HepG2 (cell line): Measurements from ENCODE around the gene FASTK. TPM values are rescaled to one million over a fixed set of nuclear protein-coding genes. Genes with fewer than 3 reads are reported as not detected.
A peak's percentile ranks its signal among the peaks of the same experiment; 100 is the strongest.

Experiments used
- ATRX ChIP-seq: sonication (generic); formaldehyde crosslinking; IDR thresholded peaks from 2 replicates; pipeline ENCODE4 v1.4.0; 2020; ENCODE audit warnings: missing genetic modification reagents, borderline replicate concordance
- FIP1L1 ChIP-seq: fragments of 200-400 bp; formaldehyde crosslinking; IDR thresholded peaks from 2 replicates; pipeline ENCODE4 v1.6.1; 2018; ENCODE audit warnings: low read depth, mild to moderate bottlenecking, low read length, moderate library complexity, borderline replicate concordance; ENCODE audit not compliant: insufficient read depth
- GATAD2A ChIP-seq: IDR thresholded peaks from 2 replicates; pipeline ENCODE4 v1.6.1; 2016
- GFI1 ChIP-seq: sonication (generic); formaldehyde crosslinking; IDR thresholded peaks from 2 replicates; pipeline ENCODE4 v1.5.0; 2020; ENCODE audit warnings: missing genetic modification reagents, mild to moderate bottlenecking, borderline replicate concordance
- KDM2A ChIP-seq: sonication (generic); formaldehyde crosslinking; IDR thresholded peaks from 2 replicates; pipeline ENCODE4 v1.4.0; 2020; ENCODE audit warnings: low read depth, missing genetic modification reagents, borderline replicate concordance
- NCOA2 ChIP-seq: sonication (generic); formaldehyde crosslinking; IDR thresholded peaks from 2 replicates; pipeline ENCODE4 v1.8.0; 2022; ENCODE audit warnings: inconsistent platforms
- PHB2 ChIP-seq: fragments of 450-650 bp; IDR thresholded peaks from 2 replicates; pipeline ENCODE4 v1.6.1; 2018; ENCODE audit not compliant: partially characterized antibody
- RCOR2 ChIP-seq: IDR thresholded peaks from 2 replicates; pipeline ENCODE4 v1.6.1; 2016; ENCODE audit warnings: missing biosample characterization, missing genetic modification reagents
- SYNCRIP ChIP-seq: fragments of 200-400 bp; formaldehyde crosslinking; IDR thresholded peaks from 2 replicates; pipeline ENCODE4 v1.6.1; 2018; ENCODE audit warnings: mild to moderate bottlenecking, low read depth, low read length; ENCODE audit not compliant: insufficient read depth
- TOE1 ChIP-seq: sonication (generic); formaldehyde crosslinking; IDR thresholded peaks from 2 replicates; pipeline ENCODE4 v1.4.0; 2020; ENCODE audit warnings: mild to moderate bottlenecking, missing genetic modification reagents
- WIZ ChIP-seq: sonication (generic); formaldehyde crosslinking; IDR thresholded peaks from 2 replicates; pipeline ENCODE4 v1.5.1; 2020; ENCODE audit warnings: mild to moderate bottlenecking, missing genetic modification reagents
- YEATS2 ChIP-seq: sonication (generic); formaldehyde crosslinking; IDR thresholded peaks from 2 replicates; pipeline ENCODE4 v1.4.0; 2020; ENCODE audit warnings: missing genetic modification reagents, borderline replicate concordance
- ZNF225 ChIP-seq: sonication (generic); formaldehyde crosslinking; IDR thresholded peaks from 2 replicates; pipeline ENCODE4 v1.4.0; 2020; ENCODE audit warnings: mild to moderate bottlenecking, missing genetic modification reagents
- ZNF253 ChIP-seq: sonication (generic); formaldehyde crosslinking; IDR thresholded peaks from 2 replicates; pipeline ENCODE4 v1.8.0; 2022; ENCODE audit warnings: mild to moderate bottlenecking, missing genetic modification reagents, borderline replicate concordance
- ZNF256 ChIP-seq: sonication (generic); formaldehyde crosslinking; conservative IDR thresholded peaks from 2 replicates; pipeline ENCODE4 v1.4.0; 2020; ENCODE audit warnings: missing genetic modification reagents
- ZNF280D ChIP-seq: sonication (generic); formaldehyde crosslinking; IDR thresholded peaks from 2 replicates; pipeline ENCODE4 v1.5.1; 2020; ENCODE audit warnings: mild to moderate bottlenecking, missing genetic modification reagents
- ZNF704 ChIP-seq: sonication (generic); formaldehyde crosslinking; IDR thresholded peaks from 2 replicates; pipeline ENCODE4 v1.8.1; 2023; ENCODE audit warnings: mild to moderate bottlenecking, inconsistent platforms, moderate library complexity, missing genetic modification reagents, borderline replicate concordance
- ZNF776 ChIP-seq: sonication (generic); formaldehyde crosslinking; IDR thresholded peaks from 2 replicates; pipeline ENCODE4 v1.4.0; 2020; ENCODE audit warnings: mild to moderate bottlenecking, missing genetic modification reagents
- ZZZ3 ChIP-seq: sonication (generic); formaldehyde crosslinking; IDR thresholded peaks from 2 replicates; pipeline ENCODE4 v1.4.0; 2020; ENCODE audit warnings: missing genetic modification reagents, mild to moderate bottlenecking, borderline replicate concordance
- polyA plus RNA-seq, 8 experiments: library from polyadenylated mRNA; depleted of rRNA in 3 of 8; stranded (reverse) in 7 of 8; unstranded in 1 of 8; fragments of >200 nt; fragmentation: Illumina TruSeq in 4 of 8; extraction: Trizol in 4 of 8; gene quantifications; 2 replicates each; pipeline versions ENCODE4 v1.2.1 to v1.2.3, GENCODE V29; 2011 to 2016; ENCODE audit warnings: low read depth in 4 of 8, missing spikeins in 1 of 8, mixed read lengths in 1 of 8; ENCODE audit not compliant: insufficient read depth in 1 of 8
- total RNA-seq, 5 experiments: library from RNA; depleted of rRNA; stranded (reverse); fragments of >200 nt; fragmentation: Illumina TruSeq; extraction: Trizol; gene quantifications; 2 replicates each; pipeline ENCODE4 v1.2.3, GENCODE V29; 2016; ENCODE audit warnings: low read depth in 1 of 5
- TF ChIP-seq, protein P1 (sequence below): sonication (generic); formaldehyde crosslinking; IDR thresholded peaks from 2 replicates; pipeline ENCODE4 v1.4.0; 2020; ENCODE audit warnings: mild to moderate bottlenecking, missing genetic modification reagents, borderline replicate concordance
- TF ChIP-seq, protein P2 (sequence below): sonication (generic); formaldehyde crosslinking; IDR thresholded peaks from 2 replicates; pipeline ENCODE4 v1.5.0; 2020; ENCODE audit warnings: mild to moderate bottlenecking, missing genetic modification reagents

The FASTK gene
- total and polyA plus RNA-seq, 2 of the 13 experiments (the other 11 are each of a cell fraction or from before 2014, with no cell fraction given): 52.9 to 55.7 TPM

GRCh38 chr7:151087245-151088018, 6.8 kb upstream of the FASTK start (continued):
- TF ChIP-seq ZNF280D (CRISPR knock-in tag) (no peak), TOE1 (CRISPR knock-in tag) (no peak), GFI1 (no peak), WIZ (CRISPR knock-in tag) (no peak), ATRX (CRISPR knock-in tag) (no peak), FIP1L1 (no peak), KDM2A (CRISPR knock-in tag) (peak; percentile 59; the same call in 1 of the 2 replicates), ZNF704 (CRISPR knock-in tag) (no peak), ZNF256 (CRISPR knock-in tag) (no peak), YEATS2 (CRISPR knock-in tag) (no peak), ZZZ3 (no peak), PHB2 (no peak), ZNF225 (CRISPR knock-in tag) (no peak), GATAD2A (CRISPR knock-in tag) (peak; percentile 40; the same call in 1 of the 2 replicates), SYNCRIP (no peak), NCOA2 (CRISPR knock-in tag) (no peak), ZNF253 (no peak), RCOR2 (CRISPR knock-in tag) (no peak), ZNF776 (CRISPR knock-in tag) (no peak; the same call in 1 of the 2 replicates)
- TF ChIP-seq, protein P1, sequence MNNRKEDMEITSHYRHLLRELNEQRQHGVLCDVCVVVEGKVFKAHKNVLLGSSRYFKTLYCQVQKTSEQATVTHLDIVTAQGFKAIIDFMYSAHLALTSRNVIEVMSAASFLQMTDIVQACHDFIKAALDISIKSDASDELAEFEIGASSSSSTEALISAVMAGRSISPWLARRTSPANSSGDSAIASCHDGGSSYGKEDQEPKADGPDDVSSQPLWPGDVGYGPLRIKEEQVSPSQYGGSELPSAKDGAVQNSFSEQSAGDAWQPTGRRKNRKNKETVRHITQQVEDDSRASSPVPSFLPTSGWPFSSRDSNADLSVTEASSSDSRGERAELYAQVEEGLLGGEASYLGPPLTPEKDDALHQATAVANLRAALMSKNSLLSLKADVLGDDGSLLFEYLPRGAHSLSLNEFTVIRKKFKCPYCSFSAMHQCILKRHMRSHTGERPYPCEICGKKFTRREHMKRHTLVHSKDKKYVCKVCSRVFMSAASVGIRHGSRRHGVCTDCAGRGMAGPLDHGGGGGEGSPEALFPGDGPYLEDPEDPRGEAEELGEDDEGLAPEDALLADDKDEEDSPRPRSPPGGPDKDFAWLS (CRISPR knock-in tag): no peak
- TF ChIP-seq, protein P2, sequence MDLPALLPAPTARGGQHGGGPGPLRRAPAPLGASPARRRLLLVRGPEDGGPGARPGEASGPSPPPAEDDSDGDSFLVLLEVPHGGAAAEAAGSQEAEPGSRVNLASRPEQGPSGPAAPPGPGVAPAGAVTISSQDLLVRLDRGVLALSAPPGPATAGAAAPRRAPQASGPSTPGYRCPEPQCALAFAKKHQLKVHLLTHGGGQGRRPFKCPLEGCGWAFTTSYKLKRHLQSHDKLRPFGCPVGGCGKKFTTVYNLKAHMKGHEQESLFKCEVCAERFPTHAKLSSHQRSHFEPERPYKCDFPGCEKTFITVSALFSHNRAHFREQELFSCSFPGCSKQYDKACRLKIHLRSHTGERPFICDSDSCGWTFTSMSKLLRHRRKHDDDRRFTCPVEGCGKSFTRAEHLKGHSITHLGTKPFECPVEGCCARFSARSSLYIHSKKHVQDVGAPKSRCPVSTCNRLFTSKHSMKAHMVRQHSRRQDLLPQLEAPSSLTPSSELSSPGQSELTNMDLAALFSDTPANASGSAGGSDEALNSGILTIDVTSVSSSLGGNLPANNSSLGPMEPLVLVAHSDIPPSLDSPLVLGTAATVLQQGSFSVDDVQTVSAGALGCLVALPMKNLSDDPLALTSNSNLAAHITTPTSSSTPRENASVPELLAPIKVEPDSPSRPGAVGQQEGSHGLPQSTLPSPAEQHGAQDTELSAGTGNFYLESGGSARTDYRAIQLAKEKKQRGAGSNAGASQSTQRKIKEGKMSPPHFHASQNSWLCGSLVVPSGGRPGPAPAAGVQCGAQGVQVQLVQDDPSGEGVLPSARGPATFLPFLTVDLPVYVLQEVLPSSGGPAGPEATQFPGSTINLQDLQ (CRISPR knock-in tag): no peak
